Measurements from ENCODE around the gene NUP205. TPM values are rescaled to one million over a fixed set of nuclear protein-coding genes. Genes with fewer than 3 reads are reported as not detected.

Gene NUP205
- total and polyA plus RNA-seq, 2 of the 13 experiments (the other 11 are each of a cell fraction or from before 2014, with no cell fraction given) = 46.2 to 87.2 TPM

DNA sequence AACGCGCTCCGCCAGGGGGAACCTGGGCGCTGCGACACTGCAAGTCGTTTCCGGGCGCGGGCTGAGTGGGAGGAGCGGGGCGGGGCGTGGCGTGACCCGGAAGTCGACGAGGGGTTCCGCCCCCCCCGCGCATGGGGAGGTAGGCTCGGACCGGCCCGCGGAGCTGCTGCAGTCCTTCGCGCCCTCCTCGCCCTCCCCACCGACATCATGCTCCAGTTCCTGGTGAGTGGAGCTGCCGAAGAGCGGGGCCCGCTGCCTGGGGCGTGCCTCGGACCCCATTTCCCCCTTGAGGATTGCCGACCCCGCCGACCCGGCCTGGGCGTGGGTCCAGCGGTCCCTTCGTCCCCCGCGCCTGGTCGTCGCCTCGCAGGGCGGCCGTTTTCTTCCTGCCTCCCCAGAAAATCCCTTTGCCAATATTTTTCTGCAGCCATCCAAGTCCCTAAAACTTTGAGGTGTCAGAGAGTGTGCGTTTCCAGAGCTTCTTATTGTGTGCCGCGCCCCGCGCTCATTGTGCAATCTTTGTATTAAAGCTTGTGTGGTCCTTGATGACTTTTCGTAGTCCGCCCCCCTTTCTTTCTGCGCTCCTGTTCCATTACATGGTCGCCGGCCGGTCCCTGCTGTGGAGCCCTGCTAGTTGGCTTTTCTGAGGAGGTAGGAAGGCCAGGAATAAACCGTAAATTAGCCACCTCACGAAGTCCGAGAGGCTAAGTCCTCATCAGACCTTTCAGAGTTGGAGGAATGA lies 104.8 kb downstream of the NUP205 start, which contains the start of gene STMP1 (continued):
- TF ChIP-seq, protein P1, sequence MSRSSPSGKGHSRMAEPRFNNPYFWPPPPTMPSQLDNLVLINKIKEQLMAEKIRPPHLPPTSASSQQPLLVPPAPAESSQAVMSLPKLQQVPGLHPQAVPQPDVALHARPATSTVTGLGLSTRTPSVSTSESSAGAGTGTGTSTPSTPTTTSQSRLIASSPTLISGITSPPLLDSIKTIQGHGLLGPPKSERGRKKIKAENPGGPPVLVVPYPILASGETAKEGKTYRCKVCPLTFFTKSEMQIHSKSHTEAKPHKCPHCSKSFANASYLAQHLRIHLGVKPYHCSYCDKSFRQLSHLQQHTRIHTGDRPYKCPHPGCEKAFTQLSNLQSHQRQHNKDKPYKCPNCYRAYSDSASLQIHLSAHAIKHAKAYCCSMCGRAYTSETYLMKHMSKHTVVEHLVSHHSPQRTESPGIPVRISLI (CRISPR knock-in tag; IDR thresholded peaks at IDR 0.05; ENCODE audit: borderline replicate concordance) = no peak; the same call in none of the 2 replicates
- TF ChIP-seq MED1 (CRISPR knock-in tag; IDR thresholded peaks at IDR 0.05) (peak; percentile 83), ZNF432 (CRISPR knock-in tag; IDR thresholded peaks at IDR 0.05; ENCODE audit: borderline replicate concordance) (no peak), ZSCAN29 (CRISPR knock-in tag; conservative IDR thresholded peaks at IDR 0.05) (peak; percentile 67; the same call in 1 of the 2 replicates), ZNF12 (CRISPR knock-in tag; IDR thresholded peaks at IDR 0.05) (peak; percentile 65), EZH2 (conservative IDR thresholded peaks at IDR 0.05; ENCODE audit: low read depth, low read length) (no peak), ZNF460 (CRISPR knock-in tag; IDR thresholded peaks at IDR 0.05; ENCODE audit: borderline replicate concordance) (no peak; the same call in 1 of the 2 replicates), ATF7-NPFF (CRISPR knock-in tag; IDR thresholded peaks at IDR 0.05; ENCODE audit: low read depth) (peak; percentile 87), ZNF180 (CRISPR knock-in tag; IDR thresholded peaks at IDR 0.05; ENCODE audit: borderline replicate concordance, low read depth) (0 out of 2 replicates have a peak, but pooled peaks have one; percentile 60), ZSCAN9 (CRISPR knock-in tag; IDR thresholded peaks at IDR 0.05; ENCODE audit: borderline replicate concordance) (no peak), ZNF605 (CRISPR knock-in tag; IDR thresholded peaks at IDR 0.05) (peak; percentile 71)
- TF ChIP-seq, protein P2, sequence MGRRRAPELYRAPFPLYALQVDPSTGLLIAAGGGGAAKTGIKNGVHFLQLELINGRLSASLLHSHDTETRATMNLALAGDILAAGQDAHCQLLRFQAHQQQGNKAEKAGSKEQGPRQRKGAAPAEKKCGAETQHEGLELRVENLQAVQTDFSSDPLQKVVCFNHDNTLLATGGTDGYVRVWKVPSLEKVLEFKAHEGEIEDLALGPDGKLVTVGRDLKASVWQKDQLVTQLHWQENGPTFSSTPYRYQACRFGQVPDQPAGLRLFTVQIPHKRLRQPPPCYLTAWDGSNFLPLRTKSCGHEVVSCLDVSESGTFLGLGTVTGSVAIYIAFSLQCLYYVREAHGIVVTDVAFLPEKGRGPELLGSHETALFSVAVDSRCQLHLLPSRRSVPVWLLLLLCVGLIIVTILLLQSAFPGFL (CRISPR knock-in tag; IDR thresholded peaks at IDR 0.05) = no peak
- TF ChIP-seq, protein P3, sequence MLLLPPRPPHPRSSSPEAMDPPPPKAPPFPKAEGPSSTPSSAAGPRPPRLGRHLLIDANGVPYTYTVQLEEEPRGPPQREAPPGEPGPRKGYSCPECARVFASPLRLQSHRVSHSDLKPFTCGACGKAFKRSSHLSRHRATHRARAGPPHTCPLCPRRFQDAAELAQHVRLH (CRISPR knock-in tag; IDR thresholded peaks at IDR 0.05; ENCODE audit: borderline replicate concordance, low read depth) = peak; percentile 36; the same call in 1 of the 2 replicates
- TF ChIP-seq, protein P4, sequence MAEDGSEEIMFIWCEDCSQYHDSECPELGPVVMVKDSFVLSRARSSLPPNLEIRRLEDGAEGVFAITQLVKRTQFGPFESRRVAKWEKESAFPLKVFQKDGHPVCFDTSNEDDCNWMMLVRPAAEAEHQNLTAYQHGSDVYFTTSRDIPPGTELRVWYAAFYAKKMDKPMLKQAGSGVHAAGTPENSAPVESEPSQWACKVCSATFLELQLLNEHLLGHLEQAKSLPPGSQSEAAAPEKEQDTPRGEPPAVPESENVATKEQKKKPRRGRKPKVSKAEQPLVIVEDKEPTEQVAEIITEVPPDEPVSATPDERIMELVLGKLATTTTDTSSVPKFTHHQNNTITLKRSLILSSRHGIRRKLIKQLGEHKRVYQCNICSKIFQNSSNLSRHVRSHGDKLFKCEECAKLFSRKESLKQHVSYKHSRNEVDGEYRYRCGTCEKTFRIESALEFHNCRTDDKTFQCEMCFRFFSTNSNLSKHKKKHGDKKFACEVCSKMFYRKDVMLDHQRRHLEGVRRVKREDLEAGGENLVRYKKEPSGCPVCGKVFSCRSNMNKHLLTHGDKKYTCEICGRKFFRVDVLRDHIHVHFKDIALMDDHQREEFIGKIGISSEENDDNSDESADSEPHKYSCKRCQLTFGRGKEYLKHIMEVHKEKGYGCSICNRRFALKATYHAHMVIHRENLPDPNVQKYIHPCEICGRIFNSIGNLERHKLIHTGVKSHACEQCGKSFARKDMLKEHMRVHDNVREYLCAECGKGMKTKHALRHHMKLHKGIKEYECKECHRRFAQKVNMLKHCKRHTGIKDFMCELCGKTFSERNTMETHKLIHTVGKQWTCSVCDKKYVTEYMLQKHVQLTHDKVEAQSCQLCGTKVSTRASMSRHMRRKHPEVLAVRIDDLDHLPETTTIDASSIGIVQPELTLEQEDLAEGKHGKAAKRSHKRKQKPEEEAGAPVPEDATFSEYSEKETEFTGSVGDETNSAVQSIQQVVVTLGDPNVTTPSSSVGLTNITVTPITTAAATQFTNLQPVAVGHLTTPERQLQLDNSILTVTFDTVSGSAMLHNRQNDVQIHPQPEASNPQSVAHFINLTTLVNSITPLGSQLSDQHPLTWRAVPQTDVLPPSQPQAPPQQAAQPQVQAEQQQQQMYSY (CRISPR knock-in tag; IDR thresholded peaks at IDR 0.05) = no peak
- TF ChIP-seq, protein P5, sequence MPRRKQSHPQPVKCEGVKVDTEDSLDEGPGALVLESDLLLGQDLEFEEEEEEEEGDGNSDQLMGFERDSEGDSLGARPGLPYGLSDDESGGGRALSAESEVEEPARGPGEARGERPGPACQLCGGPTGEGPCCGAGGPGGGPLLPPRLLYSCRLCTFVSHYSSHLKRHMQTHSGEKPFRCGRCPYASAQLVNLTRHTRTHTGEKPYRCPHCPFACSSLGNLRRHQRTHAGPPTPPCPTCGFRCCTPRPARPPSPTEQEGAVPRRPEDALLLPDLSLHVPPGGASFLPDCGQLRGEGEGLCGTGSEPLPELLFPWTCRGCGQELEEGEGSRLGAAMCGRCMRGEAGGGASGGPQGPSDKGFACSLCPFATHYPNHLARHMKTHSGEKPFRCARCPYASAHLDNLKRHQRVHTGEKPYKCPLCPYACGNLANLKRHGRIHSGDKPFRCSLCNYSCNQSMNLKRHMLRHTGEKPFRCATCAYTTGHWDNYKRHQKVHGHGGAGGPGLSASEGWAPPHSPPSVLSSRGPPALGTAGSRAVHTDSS (CRISPR knock-in tag; conservative IDR thresholded peaks at IDR 0.05) = 0 out of 2 replicates have a peak, but pooled peaks have one; percentile 49
- TF ChIP-seq, protein P6, sequence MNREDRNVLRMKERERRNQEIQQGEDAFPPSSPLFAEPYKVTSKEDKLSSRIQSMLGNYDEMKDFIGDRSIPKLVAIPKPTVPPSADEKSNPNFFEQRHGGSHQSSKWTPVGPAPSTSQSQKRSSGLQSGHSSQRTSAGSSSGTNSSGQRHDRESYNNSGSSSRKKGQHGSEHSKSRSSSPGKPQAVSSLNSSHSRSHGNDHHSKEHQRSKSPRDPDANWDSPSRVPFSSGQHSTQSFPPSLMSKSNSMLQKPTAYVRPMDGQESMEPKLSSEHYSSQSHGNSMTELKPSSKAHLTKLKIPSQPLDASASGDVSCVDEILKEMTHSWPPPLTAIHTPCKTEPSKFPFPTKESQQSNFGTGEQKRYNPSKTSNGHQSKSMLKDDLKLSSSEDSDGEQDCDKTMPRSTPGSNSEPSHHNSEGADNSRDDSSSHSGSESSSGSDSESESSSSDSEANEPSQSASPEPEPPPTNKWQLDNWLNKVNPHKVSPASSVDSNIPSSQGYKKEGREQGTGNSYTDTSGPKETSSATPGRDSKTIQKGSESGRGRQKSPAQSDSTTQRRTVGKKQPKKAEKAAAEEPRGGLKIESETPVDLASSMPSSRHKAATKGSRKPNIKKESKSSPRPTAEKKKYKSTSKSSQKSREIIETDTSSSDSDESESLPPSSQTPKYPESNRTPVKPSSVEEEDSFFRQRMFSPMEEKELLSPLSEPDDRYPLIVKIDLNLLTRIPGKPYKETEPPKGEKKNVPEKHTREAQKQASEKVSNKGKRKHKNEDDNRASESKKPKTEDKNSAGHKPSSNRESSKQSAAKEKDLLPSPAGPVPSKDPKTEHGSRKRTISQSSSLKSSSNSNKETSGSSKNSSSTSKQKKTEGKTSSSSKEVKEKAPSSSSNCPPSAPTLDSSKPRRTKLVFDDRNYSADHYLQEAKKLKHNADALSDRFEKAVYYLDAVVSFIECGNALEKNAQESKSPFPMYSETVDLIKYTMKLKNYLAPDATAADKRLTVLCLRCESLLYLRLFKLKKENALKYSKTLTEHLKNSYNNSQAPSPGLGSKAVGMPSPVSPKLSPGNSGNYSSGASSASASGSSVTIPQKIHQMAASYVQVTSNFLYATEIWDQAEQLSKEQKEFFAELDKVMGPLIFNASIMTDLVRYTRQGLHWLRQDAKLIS (CRISPR knock-in tag; IDR thresholded peaks at IDR 0.05) = no peak; the same call in 1 of the 2 replicates

All from HepG2 (cell line).